CD14-positive monocyte (primary cell): ENCODE results near the gene FMNL3. TPM values are rescaled to one million over a fixed set of nuclear protein-coding genes. Genes with fewer than 3 reads are reported as not detected.

ENCODE experiments used
- DNase-seq, 3 donors: peaks; one replicate each; pipeline ENCODE4 v3.0.0-alpha.2; 2011 to 2022
- H2AFZ ChIP-seq: 2 replicates; pipeline ENCODE4 v1.6.0; 2012; ENCODE audit warnings: mild to moderate bottlenecking, low read depth, low read length, inconsistent platforms; ENCODE audit not compliant: insufficient read depth, poor library complexity, severe bottlenecking
- H3K27ac ChIP-seq, 2 donors: 1 replicate in 1 of 2; 2 replicates in 1 of 2; pipeline ENCODE4 v1.5.1; 2012 to 2013; ENCODE audit warnings: low read length in 2 of 2, control low read depth in 1 of 2, inconsistent platforms in 1 of 2, low read depth in 1 of 2, mild to moderate bottlenecking in 1 of 2
- H3K27me3 ChIP-seq, 2 donors: one replicate each; pipeline versions ENCODE4 v1.6.0 to v1.6.1; 2011 to 2013; ENCODE audit warnings: low read length in 2 of 2; ENCODE audit not compliant: control insufficient read depth in 2 of 2, insufficient read depth in 2 of 2
- H3K36me3 ChIP-seq, 2 donors: replicated peaks in 1 of 2; 1 replicate in 1 of 2; 2 replicates in 1 of 2; pipeline versions ENCODE4 v1.5.1 to v1.6.1; 2012 to 2013; ENCODE audit warnings: low read length in 2 of 2, control low read depth in 1 of 2, inconsistent platforms in 1 of 2, mild to moderate bottlenecking in 1 of 2; ENCODE audit not compliant: insufficient read depth in 2 of 2, control insufficient read depth in 1 of 2
- H3K4me1 ChIP-seq, 2 donors: 1 replicate in 1 of 2; 2 replicates in 1 of 2; pipeline versions ENCODE4 v1.5.1 to v1.6.1; 2012 to 2013; ENCODE audit warnings: low read length in 2 of 2, control low read depth in 1 of 2, inconsistent platforms in 1 of 2, mild to moderate bottlenecking in 1 of 2, moderate library complexity in 1 of 2; ENCODE audit not compliant: insufficient read depth in 2 of 2, control insufficient read depth in 1 of 2
- H3K4me2 ChIP-seq: replicated peaks from 2 replicates; pipeline ENCODE3; 2012; ENCODE audit warnings: low read length, moderate library complexity, mild to moderate bottlenecking; ENCODE audit not compliant: poor library complexity, severe bottlenecking; ENCODE audit errors: extremely low read depth
- H3K4me3 ChIP-seq, 3 experiments: fragments of 200-600 bp in 1 of 3; sonication (generic) in 1 of 3; replicated peaks in 1 of 3; 1 replicate in 2 of 3; 2 replicates in 1 of 3; pipeline ENCODE4 v1.5.1; 2011 to 2013; ENCODE audit warnings: low read length in 3 of 3, mild to moderate bottlenecking in 3 of 3, control low read depth in 2 of 3, low read depth in 2 of 3, inconsistent platforms in 1 of 3, moderate library complexity in 1 of 3
- H3K79me2 ChIP-seq: 2 replicates; pipeline ENCODE4 v1.6.0; 2012; ENCODE audit warnings: mild to moderate bottlenecking, control low read depth, inconsistent platforms, low read length, moderate library complexity; ENCODE audit not compliant: insufficient read depth
- H3K9ac ChIP-seq: 2 replicates; pipeline ENCODE4 v1.6.0; 2017; ENCODE audit warnings: low read length, mild to moderate bottlenecking; ENCODE audit not compliant: insufficient read depth, poor library complexity, severe bottlenecking
- H3K9me3 ChIP-seq, 2 donors: replicated peaks in 1 of 2; 1 replicate in 1 of 2; 2 replicates in 1 of 2; pipeline versions ENCODE4 v1.5.1 to v1.6.1; 2012 to 2013; ENCODE audit warnings: low read length in 2 of 2, control low read depth in 1 of 2; ENCODE audit not compliant: control insufficient read depth in 1 of 2, insufficient read depth in 1 of 2
- H4K20me1 ChIP-seq: 2 replicates; pipeline ENCODE4 v1.6.0; 2012; ENCODE audit warnings: mild to moderate bottlenecking, low read length, control low read depth, moderate library complexity; ENCODE audit not compliant: insufficient read depth
- H3K27ac Mint-ChIP-seq, 7 donors: one replicate each; pipeline ENCODE4 v1.8.0; 2020; ENCODE audit warnings: mild to moderate bottlenecking in 7 of 7, mixed read lengths in 7 of 7, moderate library complexity in 6 of 7, inconsistent platforms in 2 of 7
- H3K27me3 Mint-ChIP-seq, 3 donors: one replicate each; pipeline ENCODE4 v1.8.0; 2021 to 2022; ENCODE audit warnings: low read depth in 3 of 3, mild to moderate bottlenecking in 3 of 3, mixed read lengths in 3 of 3, moderate library complexity in 3 of 3, inconsistent platforms in 1 of 3
- H3K36me3 Mint-ChIP-seq, 2 donors: one replicate each; pipeline ENCODE4 v1.8.0; 2020; ENCODE audit warnings: mixed read lengths in 2 of 2, inconsistent platforms in 1 of 2, mild to moderate bottlenecking in 1 of 2
- H3K4me1 Mint-ChIP-seq: one replicate; pipeline ENCODE4 v1.8.0; 2020; ENCODE audit warnings: mild to moderate bottlenecking, mixed read lengths
- H3K4me3 Mint-ChIP-seq, 2 donors: one replicate each; pipeline ENCODE4 v1.8.0; 2020; ENCODE audit warnings: mild to moderate bottlenecking in 2 of 2, mixed read lengths in 2 of 2, moderate library complexity in 1 of 2
- H3K9me3 Mint-ChIP-seq, 7 donors: one replicate each; pipeline ENCODE4 v1.8.0; 2020 to 2022; ENCODE audit warnings: mixed read lengths in 7 of 7, mild to moderate bottlenecking in 6 of 7, moderate library complexity in 6 of 7, inconsistent platforms in 2 of 7
- CTCF ChIP-seq: fragments of 200-600 bp; IDR thresholded peaks from one replicate; pipeline ENCODE4 v1.8.0; 2022; ENCODE audit warnings: antibody characterized with exemption, mild to moderate bottlenecking
- WGBS: methylation state at CpG from one replicate; pipeline ENCODE4 v1.1.5; 2013; ENCODE audit warnings: missing lambda C conversion rate; ENCODE audit not compliant: insufficient coverage; 5-methylcytosine and 5-hydroxymethylcytosine counted together
- intact Hi-C, 2 donors: fragments of 100-400 bp; cut with micrococcal nuclease; formaldehyde crosslinking; loops; one replicate each; pipeline versions ENCODE4 v1.15.0 to v1.15.1; 2023
- polyA plus RNA-seq, 3 donors: library from polyadenylated mRNA; depleted of rRNA in 1 of 3; unstranded in 2 of 3; stranded (reverse) in 1 of 3; fragments of 300-500 nt in 2 of 3; fragments of >200 nt in 1 of 3; fragmentation: Illumina TruSeq in 2 of 3; gene quantifications; 1 replicate in 2 of 3; 2 replicates in 1 of 3; pipeline ENCODE4 v1.2.3, GENCODE V29; 2012 to 2021

FMNL3 gene
- polyA plus RNA-seq, 3 donors: 1.5 to 5.4 (median 1.7) TPM

GRCh38 chr12:49622501-49623141 lies 84.6 kb downstream of the FMNL3 start:
- Mint-ChIP-seq H3K4me1 (peaks cover 26% of the 10 kb centered on the region), H3K4me3 (peak overlapping the region; percentile 86 to 94), H3K27ac (peak overlapping the region in 6 of 7 donors; percentile 30 to 81 (median 52)), H3K27me3 (peaks cover 41 to 59% (median 53%) of the 10 kb centered on the region in 3 donors), H3K9me3 (peaks cover 0 to 6% (median 2%) of the 10 kb centered on the region in 7 donors), H3K36me3 (no peaks in the 10 kb centered on the region)
- no peak for TF ChIP-seq CTCF
- Histone ChIP-seq H3K4me2 (peak overlapping the region; percentile 94), H3K27ac (peak overlapping the region in 1 of 2 donors; percentile 48), H3K9ac (peak overlapping the region; percentile 50), H4K20me1 (no peaks in the 10 kb centered on the region), H3K4me3 (peak overlapping the region; percentile 38 to 82 (median 51)), H3K9me3 (no peaks in the 10 kb centered on the region), H3K36me3 (no peaks in the 10 kb centered on the region), H3K79me2 (no peaks in the 10 kb centered on the region), H2AFZ (peak overlapping the region; percentile 84), H3K4me1 (peaks cover 18 to 22% of the 10 kb centered on the region in 2 donors), H3K27me3 (peaks cover 15 to 48% of the 10 kb centered on the region in 2 donors)
- DNase-seq: peak; percentile 17 to 35 (median 28)
- WGBS: 1% methylated on average over 19 of the region's 22 CpGs
- intact Hi-C loops: no loop called here

GRCh38 chr12:49621651-49622500 lies 85.3 kb downstream of the FMNL3 start:
- peak overlapping the region; percentile 86 to 94 for H3K4me3 Mint-ChIP-seq
- H3K9ac ChIP-seq: no peak overlapping the region
- H3K9me3 Mint-ChIP-seq: peaks cover 0 to 6% (median 2%) of the 10 kb centered on the region in 7 donors
- no peak overlapping the region for H3K27ac ChIP-seq
- H3K4me3 ChIP-seq: peak overlapping the region in 2 of 3 experiments; percentile 51 to 82
- no peaks in the 10 kb centered on the region for H3K36me3 Mint-ChIP-seq
- H3K4me1 Mint-ChIP-seq: peaks cover 26% of the 10 kb centered on the region
- H3K27ac Mint-ChIP-seq: no peak overlapping the region
- no peaks in the 10 kb centered on the region for H3K36me3 ChIP-seq
- intact Hi-C loops: no loop called here
- TF ChIP-seq CTCF: no peak
- H3K4me1 ChIP-seq: peaks cover 18 to 22% of the 10 kb centered on the region in 2 donors
- no peak for DNase-seq
- no peaks in the 10 kb centered on the region for H4K20me1 ChIP-seq
- no peaks in the 10 kb centered on the region for H3K9me3 ChIP-seq
- peak overlapping the region; percentile 94 for H3K4me2 ChIP-seq
- H3K27me3 ChIP-seq: peaks cover 15 to 51% of the 10 kb centered on the region in 2 donors
- peak overlapping the region; percentile 84 for H2AFZ ChIP-seq
- H3K79me2 ChIP-seq: no peaks in the 10 kb centered on the region
- peaks cover 42 to 64% (median 53%) of the 10 kb centered on the region in 3 donors for H3K27me3 Mint-ChIP-seq
- WGBS: 2% methylated on average over 13 of the region's 33 CpGs
